IMR-90 (cell line): Measurements from ENCODE around the gene SPATA13.

ENCODE experiments used
- BHLHE40 ChIP-seq: fragments of 150-350 bp; IDR thresholded peaks from 2 replicates; pipeline ENCODE4 v1.6.1; 2016; ENCODE audit warnings: mild to moderate bottlenecking, low read depth, low read length
- CEBPB ChIP-seq: IDR thresholded peaks from 2 replicates; pipeline ENCODE4 v1.6.1; 2012; ENCODE audit warnings: low read depth, low read length, improper control_type of control experiment
- CHD1 ChIP-seq: IDR thresholded peaks from 2 replicates; pipeline ENCODE4 v1.6.1; 2012; ENCODE audit warnings: low read depth, low read length, improper control_type of control experiment
- CTCF ChIP-seq: conservative IDR thresholded peaks from 2 replicates; pipeline ENCODE4 v1.5.1; 2012; ENCODE audit warnings: mild to moderate bottlenecking, low read depth, low read length, improper control_type of control experiment
- FOS ChIP-seq: fragments of 150-350 bp; IDR thresholded peaks from 2 replicates; pipeline ENCODE4 v1.6.1; 2016; ENCODE audit warnings: low read depth, low read length
- MAFK ChIP-seq: IDR thresholded peaks from 2 replicates; pipeline ENCODE4 v1.6.1; 2012; ENCODE audit warnings: low read depth, low read length, improper control_type of control experiment
- MXI1 ChIP-seq: IDR thresholded peaks from 2 replicates; pipeline ENCODE4 v1.6.1; 2012; ENCODE audit warnings: low read depth, mild to moderate bottlenecking, low read length, moderate library complexity, borderline replicate concordance
- NFE2L2 ChIP-seq: fragments of 150-350 bp; IDR thresholded peaks from 2 replicates; pipeline ENCODE4 v1.6.1; 2016; ENCODE audit warnings: low read depth, mild to moderate bottlenecking, low read length
- POLR2A ChIP-seq: IDR thresholded peaks from 2 replicates; pipeline ENCODE4 v1.6.1; 2012; ENCODE audit warnings: mild to moderate bottlenecking, low read depth, low read length
- RAD21 ChIP-seq: IDR thresholded peaks from 2 replicates; pipeline ENCODE4 v1.6.1; 2012; ENCODE audit warnings: low read length, improper control_type of control experiment
- RCOR1 ChIP-seq: IDR thresholded peaks from 2 replicates; pipeline ENCODE4 v1.6.1; 2012; ENCODE audit warnings: mild to moderate bottlenecking, low read length, improper control_type of control experiment; ENCODE audit not compliant: insufficient replicate concordance
- RFX5 ChIP-seq: IDR thresholded peaks from 2 replicates; pipeline ENCODE4 v1.8.0; 2012; ENCODE audit warnings: low read depth, mild to moderate bottlenecking, low read length, moderate library complexity
- SMC3 ChIP-seq: fragments of 150-350 bp; IDR thresholded peaks from 2 replicates; pipeline ENCODE4 v1.6.1; 2016; ENCODE audit warnings: low read depth, mild to moderate bottlenecking, antibody characterized with exemption, low read length, moderate library complexity

DNA sequence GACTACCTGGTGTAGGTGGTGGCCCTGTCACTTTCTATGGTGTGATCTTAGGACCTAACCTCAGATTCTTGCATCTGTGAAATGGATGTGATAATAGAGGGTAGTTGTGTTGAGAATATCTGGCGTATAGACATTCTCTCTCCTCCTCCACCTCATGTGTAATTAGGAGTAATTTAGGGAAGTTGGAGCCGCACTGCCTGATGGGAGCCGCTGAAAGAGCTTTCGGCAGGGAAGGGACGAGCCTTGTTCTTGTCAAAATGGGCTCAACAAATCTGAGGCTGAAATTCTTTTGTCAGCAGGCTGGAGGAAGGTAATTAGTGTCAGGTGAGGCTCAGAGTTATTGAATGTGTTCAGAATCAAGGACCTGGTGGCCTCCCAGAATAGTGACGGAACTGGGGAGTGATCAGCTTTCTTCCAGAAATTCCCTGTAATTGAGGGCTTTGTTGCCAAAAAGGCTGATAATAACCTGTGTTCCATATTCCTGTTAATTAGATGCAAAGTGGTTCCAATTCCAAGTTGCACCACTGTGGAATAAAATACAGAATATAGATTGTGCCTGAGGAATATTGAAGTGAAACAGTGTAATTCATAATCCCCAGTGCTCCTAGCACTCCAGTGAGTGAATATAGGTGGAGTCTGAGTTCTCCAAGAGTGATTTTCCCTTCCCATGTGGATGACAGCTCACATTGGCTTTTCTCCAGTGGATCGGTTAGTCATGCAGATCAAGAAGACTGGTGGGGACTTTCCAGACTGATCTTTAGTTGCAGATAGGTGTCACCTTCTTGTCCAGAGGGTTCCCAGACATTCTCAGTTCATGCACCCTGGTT lies 47.5 kb downstream of the SPATA13 start:
- no peak for TF ChIP-seq CTCF
- TF ChIP-seq RAD21 = no peak
- TF ChIP-seq POLR2A = no peak
- no peak for TF ChIP-seq SMC3
- no peak for TF ChIP-seq CHD1
- TF ChIP-seq FOS = no peak
- no peak for TF ChIP-seq MAFK
- no peak for TF ChIP-seq RFX5
- no peak for TF ChIP-seq CEBPB
- no peak for TF ChIP-seq BHLHE40
- TF ChIP-seq MXI1 = no peak
- TF ChIP-seq NFE2L2 = no peak
- TF ChIP-seq RCOR1 = no peak
